Stimulated activated naive CD4-positive, alpha-beta T cell treated with Interleukin-2 at 50 U/mL for 16 hours (primary cell): Measurements from ENCODE around the gene HEATR5A.
"Not testable (repeated sequence)": the region's sequence is repeated elsewhere in the genome, so short reads cannot be mapped to it uniquely, and the experiment has no call there.

ENCODE experiments used
- DNase-seq: peaks from one replicate; lab custom pipeline; 2025; lab: John Stamatoyannopoulos, UW

Gene HEATR5A

GRCh38 chr14:31257554-31258426, 162.6 kb downstream of the HEATR5A start:
- DNase-seq: not testable (repeated sequence)

DNA sequence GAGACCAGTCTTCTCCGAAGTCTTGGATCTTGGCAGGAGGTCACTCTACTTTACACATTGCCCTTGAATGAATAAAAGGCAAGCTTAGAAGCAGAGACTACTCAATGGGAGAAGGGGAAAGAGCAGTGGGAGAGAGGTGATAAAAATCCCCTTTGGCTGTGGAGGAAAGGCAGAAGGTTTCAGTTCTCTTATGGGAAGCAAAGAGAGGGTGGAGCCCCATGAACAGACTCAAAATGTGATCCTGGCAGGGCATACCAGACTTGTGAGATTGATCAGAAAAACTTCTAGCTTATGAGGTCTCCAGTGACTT, 163.2 kb downstream of the HEATR5A start:
- no peak for DNase-seq

- DNase-seq: no peak
Measured at GRCh38 chr14:31256534-31257243, 163.7 kb downstream of the HEATR5A start.

GRCh38 chr14:31255918-31256317, 164.4 kb downstream of the HEATR5A start:
- not testable (repeated sequence) for DNase-seq

- DNase-seq: no peak
Measured at GRCh38 chr14:31255286-31255685, 165.1 kb downstream of the HEATR5A start.

GRCh38 chr14:31253746-31254471, 166.4 kb downstream of the HEATR5A start:
- no peak for DNase-seq

GRCh38 chr14:31252865-31253264, 167.5 kb downstream of the HEATR5A start:
- no peak for DNase-seq

- DNase-seq: no peak
Measured at GRCh38 chr14:31251028-31251958, 169.1 kb downstream of the HEATR5A start.

DNA sequence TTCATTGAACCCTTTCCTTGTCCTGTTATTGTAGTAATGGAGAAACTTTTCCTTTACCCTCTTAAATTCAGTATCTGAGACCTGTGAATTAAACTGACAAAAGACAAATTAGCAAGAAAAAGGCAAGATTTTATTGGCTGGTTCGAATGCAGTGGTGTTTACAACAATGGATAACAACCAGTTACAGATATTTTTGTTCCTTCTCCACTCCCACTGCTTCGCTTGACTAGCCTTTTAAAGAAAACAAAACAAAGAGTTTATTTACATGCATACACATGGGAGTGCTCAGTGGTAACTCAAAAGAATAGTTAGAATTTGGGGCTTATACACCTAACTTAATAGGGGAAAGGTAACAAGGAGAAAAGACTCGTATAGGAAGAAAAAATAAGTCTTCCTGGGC, 175.7 kb downstream of the HEATR5A start:
- DNase-seq: no peak

DNA sequence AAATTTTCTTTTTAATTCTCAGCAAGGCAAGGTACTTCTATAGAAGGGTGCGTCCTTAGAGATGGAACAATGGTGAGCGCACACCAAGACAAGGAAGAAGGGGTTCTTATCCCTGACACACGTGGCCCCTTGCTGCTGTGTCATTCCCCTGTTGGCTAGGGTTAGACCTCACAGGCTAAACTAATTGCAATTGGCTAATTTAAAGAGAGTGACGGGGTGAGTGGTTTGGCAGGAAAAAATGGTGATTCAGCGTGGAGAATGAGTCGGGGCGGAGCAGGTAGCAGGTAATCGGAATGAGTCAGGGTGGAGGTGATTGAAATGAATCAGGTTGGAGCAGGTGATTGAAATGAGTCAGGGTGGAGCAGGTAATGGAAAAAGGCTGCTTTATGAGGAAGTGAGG, 176.5 kb downstream of the HEATR5A start:
- peak; percentile 8 for DNase-seq

- not testable (repeated sequence) for DNase-seq
Measured at GRCh38 chr14:31242161-31242940, 178.0 kb downstream of the HEATR5A start.
